SHP77 treated with DMSO at 0.1 percent for 48 hours (cell line): Measurements from ENCODE around the gene CNTFR.

Experiments used
- DNase-seq: peaks from one replicate; lab custom pipeline; 2025; lab: John Stamatoyannopoulos, UW

CNTFR gene

GRCh38 chr9:34522971-34523797 lies 66.3 kb downstream of the CNTFR start, which contains the start of gene ENHO:
Gene ENHO, minus strand, starts transcription at chr9:34522990. Its CDS starts 1,295 bp downstream, at chr9:34521695.
- DNase-seq, result peak; percentile 20

- DNase-seq, result no peak
These were observed 67.2 kb downstream of the CNTFR start for GRCh38 chr9:34522091-34522887.

- no peak for DNase-seq
These were observed 68.0 kb downstream of the CNTFR start for GRCh38 chr9:34521406-34522045.

- no peak for DNase-seq
These were observed 68.8 kb downstream of the CNTFR start for GRCh38 chr9:34520505-34521385.

GRCh38 chr9:34520096-34520495 lies 69.4 kb downstream of the CNTFR start:
- no peak for DNase-seq

GRCh38 chr9:34519321-34520020 lies 70.1 kb downstream of the CNTFR start:
- DNase-seq, result no peak

GRCh38 chr9:34518896-34519295 lies 70.6 kb downstream of the CNTFR start:
- DNase-seq, result no peak

- no peak for DNase-seq
These were observed 71.4 kb downstream of the CNTFR start for GRCh38 chr9:34518110-34518616.

GRCh38 chr9:34517185-34517584 lies 72.3 kb downstream of the CNTFR start:
- DNase-seq, result no peak

- no peak for DNase-seq
These were observed 73.6 kb downstream of the CNTFR start for GRCh38 chr9:34515959-34516358.

GRCh38 chr9:34514816-34515215 lies 74.7 kb downstream of the CNTFR start:
- DNase-seq, result no peak

GRCh38 chr9:34514401-34514800 lies 75.1 kb downstream of the CNTFR start:
- no peak for DNase-seq

- no peak for DNase-seq
These were observed 75.8 kb downstream of the CNTFR start for GRCh38 chr9:34513567-34514214.

GRCh38 chr9:34512131-34513078 lies 77.1 kb downstream of the CNTFR start:
- no peak for DNase-seq

- DNase-seq, result no peak
These were observed 78.7 kb downstream of the CNTFR start for GRCh38 chr9:34510497-34511468.

- no peak for DNase-seq
These were observed 80.6 kb downstream of the CNTFR start for GRCh38 chr9:34508951-34509350.

- no peak for DNase-seq
These were observed 81.1 kb downstream of the CNTFR start for GRCh38 chr9:34508463-34508862.

- DNase-seq, result no peak
These were observed 81.6 kb downstream of the CNTFR start for GRCh38 chr9:34507966-34508365.
